ENCODE results near the gene ACTL6A.

DNA sequence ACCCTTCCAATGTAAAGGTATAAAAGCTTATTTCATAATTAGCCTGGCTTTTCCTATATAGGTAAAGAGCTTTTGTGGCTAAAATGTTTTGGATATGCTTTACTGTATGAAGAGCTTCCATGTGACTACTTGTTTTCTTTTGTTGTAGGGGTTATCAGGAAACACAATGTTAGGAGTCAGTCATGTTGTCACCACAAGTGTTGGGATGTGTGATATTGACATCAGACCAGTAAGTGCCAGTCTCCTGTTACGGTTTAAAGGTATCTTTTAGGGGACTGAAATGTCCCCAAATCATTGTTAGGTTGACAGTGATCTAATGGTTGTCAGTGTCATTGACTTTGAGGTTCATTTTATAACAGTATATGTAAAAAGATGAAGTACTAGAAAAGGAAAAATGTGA is 18.3 kb downstream of the ACTL6A start:
- TF ChIP-seq, protein P1, sequence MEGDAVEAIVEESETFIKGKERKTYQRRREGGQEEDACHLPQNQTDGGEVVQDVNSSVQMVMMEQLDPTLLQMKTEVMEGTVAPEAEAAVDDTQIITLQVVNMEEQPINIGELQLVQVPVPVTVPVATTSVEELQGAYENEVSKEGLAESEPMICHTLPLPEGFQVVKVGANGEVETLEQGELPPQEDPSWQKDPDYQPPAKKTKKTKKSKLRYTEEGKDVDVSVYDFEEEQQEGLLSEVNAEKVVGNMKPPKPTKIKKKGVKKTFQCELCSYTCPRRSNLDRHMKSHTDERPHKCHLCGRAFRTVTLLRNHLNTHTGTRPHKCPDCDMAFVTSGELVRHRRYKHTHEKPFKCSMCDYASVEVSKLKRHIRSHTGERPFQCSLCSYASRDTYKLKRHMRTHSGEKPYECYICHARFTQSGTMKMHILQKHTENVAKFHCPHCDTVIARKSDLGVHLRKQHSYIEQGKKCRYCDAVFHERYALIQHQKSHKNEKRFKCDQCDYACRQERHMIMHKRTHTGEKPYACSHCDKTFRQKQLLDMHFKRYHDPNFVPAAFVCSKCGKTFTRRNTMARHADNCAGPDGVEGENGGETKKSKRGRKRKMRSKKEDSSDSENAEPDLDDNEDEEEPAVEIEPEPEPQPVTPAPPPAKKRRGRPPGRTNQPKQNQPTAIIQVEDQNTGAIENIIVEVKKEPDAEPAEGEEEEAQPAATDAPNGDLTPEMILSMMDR (IDR thresholded peaks at IDR 0.05): no peak
- no peak for TF ChIP-seq POLR2A (IDR thresholded peaks at IDR 0.05)

Measured in testis (tissue), 2 donors.